K562 (cell line): ENCODE data around the gene SEPTIN12. TPM values are rescaled to one million over a fixed set of nuclear protein-coding genes. Genes with fewer than 3 reads are reported as not detected.

ENCODE experiments used
- ESRRA ChIP-seq: fragments of 450-650 bp; IDR thresholded peaks from 2 replicates; pipeline ENCODE4 v1.6.1; 2014; ENCODE audit warnings: low read depth, mild to moderate bottlenecking, moderate library complexity, borderline replicate concordance
- GTF2B ChIP-seq: IDR thresholded peaks from 2 replicates; pipeline ENCODE4 v1.6.1; 2011; ENCODE audit not compliant: insufficient read length; ENCODE audit errors: extremely low read depth
- KDM2B ChIP-seq: fragments of 250-450 bp; sonication (Bioruptor Pico); IDR thresholded peaks from 2 replicates; pipeline ENCODE4 v1.8.0; 2021; ENCODE audit warnings: mild to moderate bottlenecking, moderate library complexity
- NR4A1 ChIP-seq, 2 experiments: fragments of 250-450 bp in 1 of 2; fragments of 450-650 bp in 1 of 2; sonication (Bioruptor Pico) in 1 of 2; IDR thresholded peaks; 2 replicates each; pipeline versions ENCODE4 v1.4.0 to v1.6.1; 2016 to 2020; ENCODE audit warnings: mild to moderate bottlenecking in 2 of 2, missing compliant biosample characterization in 1 of 2, missing genetic modification characterization in 1 of 2, moderate library complexity in 1 of 2
- PHB2 ChIP-seq: fragments of 450-650 bp; IDR thresholded peaks from 2 replicates; pipeline ENCODE4 v1.6.1; 2017; ENCODE audit warnings: low read depth
- RB1 ChIP-seq: fragments of 450-650 bp; IDR thresholded peaks from 2 replicates; pipeline ENCODE4 v1.6.1; 2017; ENCODE audit warnings: low read depth, mild to moderate bottlenecking
- SREBF2 ChIP-seq: sonication (generic); formaldehyde crosslinking; IDR thresholded peaks from 2 replicates; pipeline ENCODE4 v1.4.0; 2020; ENCODE audit warnings: mild to moderate bottlenecking, missing genetic modification reagents
- VEZF1 ChIP-seq: fragments of 200-800 bp; sonication (Bioruptor generic); IDR thresholded peaks from 2 replicates; pipeline ENCODE4 v1.6.1; 2017; ENCODE audit warnings: missing genetic modification characterization, missing compliant biosample characterization
- ZFP1 ChIP-seq: fragments of 450-650 bp; formaldehyde crosslinking; IDR thresholded peaks from 2 replicates; pipeline ENCODE4 v1.4.0; 2020; ENCODE audit warnings: mild to moderate bottlenecking, mixed read lengths
- polyA plus RNA-seq, 8 experiments: library from polyadenylated mRNA; depleted of rRNA in 4 of 8; stranded (reverse) in 5 of 8; unstranded in 3 of 8; fragments of >200 nt; fragmentation: Nextera tagmentation in 2 of 8; fragmentation: Illumina TruSeq in 1 of 8; extraction: Ambion mirVana in 2 of 8; extraction: Trizol in 1 of 8; gene quantifications; 2 replicates each; pipeline versions ENCODE4 v1.2.1 to v1.2.3, GENCODE V29; 2011 to 2014; ENCODE audit warnings: inconsistent platforms in 1 of 8, missing spikeins in 1 of 8
- total RNA-seq, 7 experiments: library from RNA; depleted of rRNA in 6 of 7; stranded (reverse); fragments of >200 nt in 6 of 7; fragmentation: Illumina TruSeq in 2 of 7; extraction: Trizol in 2 of 7; gene quantifications; 2 replicates each; pipeline versions ENCODE4 v1.2.1 to v1.2.3, GENCODE V29; 2011 to 2021; ENCODE audit warnings: low replicate concordance in 1 of 7
- TF ChIP-seq, protein P1 (sequence below): fragments of 200-600 bp; sonication (generic); IDR thresholded peaks from one replicate; pipeline ENCODE4 v1.6.1; 2012; ENCODE audit warnings: mild to moderate bottlenecking, low read depth, low read length, inconsistent platforms

Gene SEPTIN12
- total and polyA plus RNA-seq, 9 of the 15 experiments (the other 6 are each of a cell fraction or from before 2014, with no cell fraction given), result not detected

DNA sequence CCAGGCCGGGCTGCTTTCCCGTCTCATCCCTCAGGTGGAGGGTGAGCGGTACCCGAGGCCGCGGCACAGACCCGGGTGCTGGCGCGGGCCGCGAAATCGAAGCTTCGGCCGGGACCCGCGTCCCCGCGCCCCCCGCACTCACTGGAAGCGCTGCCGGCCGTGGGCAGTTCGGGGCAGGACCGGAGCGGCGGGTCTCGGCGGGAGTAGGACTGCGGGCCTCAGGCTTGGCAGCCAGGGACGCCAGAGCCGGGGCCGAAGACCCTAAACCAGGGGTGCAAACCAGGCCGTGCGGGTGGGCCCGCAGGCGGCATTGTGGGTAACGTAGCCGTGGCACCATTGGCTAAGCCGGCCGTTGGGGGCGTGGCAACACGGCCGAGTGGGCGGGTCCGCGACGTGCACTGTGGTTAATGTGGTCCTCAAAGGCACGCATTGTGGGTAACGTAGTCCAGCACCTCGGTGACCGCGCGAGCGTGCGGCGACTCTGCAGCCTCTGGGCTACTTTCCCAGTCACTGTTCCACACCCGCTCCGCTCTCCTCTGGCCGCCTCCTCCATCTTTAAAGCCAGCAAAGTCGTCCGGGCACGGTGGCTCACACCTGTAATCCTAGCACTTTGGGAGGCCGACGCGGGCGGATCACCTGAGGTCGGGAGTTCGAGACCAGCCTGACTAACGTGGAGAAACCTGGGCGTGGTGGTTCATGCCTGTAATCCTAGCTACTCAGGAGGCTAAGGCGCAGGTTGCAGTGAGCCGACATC, 21.1 kb downstream of the SEPTIN12 start, which contains the start of gene ZNF500 (continued):
- TF ChIP-seq, protein P1, sequence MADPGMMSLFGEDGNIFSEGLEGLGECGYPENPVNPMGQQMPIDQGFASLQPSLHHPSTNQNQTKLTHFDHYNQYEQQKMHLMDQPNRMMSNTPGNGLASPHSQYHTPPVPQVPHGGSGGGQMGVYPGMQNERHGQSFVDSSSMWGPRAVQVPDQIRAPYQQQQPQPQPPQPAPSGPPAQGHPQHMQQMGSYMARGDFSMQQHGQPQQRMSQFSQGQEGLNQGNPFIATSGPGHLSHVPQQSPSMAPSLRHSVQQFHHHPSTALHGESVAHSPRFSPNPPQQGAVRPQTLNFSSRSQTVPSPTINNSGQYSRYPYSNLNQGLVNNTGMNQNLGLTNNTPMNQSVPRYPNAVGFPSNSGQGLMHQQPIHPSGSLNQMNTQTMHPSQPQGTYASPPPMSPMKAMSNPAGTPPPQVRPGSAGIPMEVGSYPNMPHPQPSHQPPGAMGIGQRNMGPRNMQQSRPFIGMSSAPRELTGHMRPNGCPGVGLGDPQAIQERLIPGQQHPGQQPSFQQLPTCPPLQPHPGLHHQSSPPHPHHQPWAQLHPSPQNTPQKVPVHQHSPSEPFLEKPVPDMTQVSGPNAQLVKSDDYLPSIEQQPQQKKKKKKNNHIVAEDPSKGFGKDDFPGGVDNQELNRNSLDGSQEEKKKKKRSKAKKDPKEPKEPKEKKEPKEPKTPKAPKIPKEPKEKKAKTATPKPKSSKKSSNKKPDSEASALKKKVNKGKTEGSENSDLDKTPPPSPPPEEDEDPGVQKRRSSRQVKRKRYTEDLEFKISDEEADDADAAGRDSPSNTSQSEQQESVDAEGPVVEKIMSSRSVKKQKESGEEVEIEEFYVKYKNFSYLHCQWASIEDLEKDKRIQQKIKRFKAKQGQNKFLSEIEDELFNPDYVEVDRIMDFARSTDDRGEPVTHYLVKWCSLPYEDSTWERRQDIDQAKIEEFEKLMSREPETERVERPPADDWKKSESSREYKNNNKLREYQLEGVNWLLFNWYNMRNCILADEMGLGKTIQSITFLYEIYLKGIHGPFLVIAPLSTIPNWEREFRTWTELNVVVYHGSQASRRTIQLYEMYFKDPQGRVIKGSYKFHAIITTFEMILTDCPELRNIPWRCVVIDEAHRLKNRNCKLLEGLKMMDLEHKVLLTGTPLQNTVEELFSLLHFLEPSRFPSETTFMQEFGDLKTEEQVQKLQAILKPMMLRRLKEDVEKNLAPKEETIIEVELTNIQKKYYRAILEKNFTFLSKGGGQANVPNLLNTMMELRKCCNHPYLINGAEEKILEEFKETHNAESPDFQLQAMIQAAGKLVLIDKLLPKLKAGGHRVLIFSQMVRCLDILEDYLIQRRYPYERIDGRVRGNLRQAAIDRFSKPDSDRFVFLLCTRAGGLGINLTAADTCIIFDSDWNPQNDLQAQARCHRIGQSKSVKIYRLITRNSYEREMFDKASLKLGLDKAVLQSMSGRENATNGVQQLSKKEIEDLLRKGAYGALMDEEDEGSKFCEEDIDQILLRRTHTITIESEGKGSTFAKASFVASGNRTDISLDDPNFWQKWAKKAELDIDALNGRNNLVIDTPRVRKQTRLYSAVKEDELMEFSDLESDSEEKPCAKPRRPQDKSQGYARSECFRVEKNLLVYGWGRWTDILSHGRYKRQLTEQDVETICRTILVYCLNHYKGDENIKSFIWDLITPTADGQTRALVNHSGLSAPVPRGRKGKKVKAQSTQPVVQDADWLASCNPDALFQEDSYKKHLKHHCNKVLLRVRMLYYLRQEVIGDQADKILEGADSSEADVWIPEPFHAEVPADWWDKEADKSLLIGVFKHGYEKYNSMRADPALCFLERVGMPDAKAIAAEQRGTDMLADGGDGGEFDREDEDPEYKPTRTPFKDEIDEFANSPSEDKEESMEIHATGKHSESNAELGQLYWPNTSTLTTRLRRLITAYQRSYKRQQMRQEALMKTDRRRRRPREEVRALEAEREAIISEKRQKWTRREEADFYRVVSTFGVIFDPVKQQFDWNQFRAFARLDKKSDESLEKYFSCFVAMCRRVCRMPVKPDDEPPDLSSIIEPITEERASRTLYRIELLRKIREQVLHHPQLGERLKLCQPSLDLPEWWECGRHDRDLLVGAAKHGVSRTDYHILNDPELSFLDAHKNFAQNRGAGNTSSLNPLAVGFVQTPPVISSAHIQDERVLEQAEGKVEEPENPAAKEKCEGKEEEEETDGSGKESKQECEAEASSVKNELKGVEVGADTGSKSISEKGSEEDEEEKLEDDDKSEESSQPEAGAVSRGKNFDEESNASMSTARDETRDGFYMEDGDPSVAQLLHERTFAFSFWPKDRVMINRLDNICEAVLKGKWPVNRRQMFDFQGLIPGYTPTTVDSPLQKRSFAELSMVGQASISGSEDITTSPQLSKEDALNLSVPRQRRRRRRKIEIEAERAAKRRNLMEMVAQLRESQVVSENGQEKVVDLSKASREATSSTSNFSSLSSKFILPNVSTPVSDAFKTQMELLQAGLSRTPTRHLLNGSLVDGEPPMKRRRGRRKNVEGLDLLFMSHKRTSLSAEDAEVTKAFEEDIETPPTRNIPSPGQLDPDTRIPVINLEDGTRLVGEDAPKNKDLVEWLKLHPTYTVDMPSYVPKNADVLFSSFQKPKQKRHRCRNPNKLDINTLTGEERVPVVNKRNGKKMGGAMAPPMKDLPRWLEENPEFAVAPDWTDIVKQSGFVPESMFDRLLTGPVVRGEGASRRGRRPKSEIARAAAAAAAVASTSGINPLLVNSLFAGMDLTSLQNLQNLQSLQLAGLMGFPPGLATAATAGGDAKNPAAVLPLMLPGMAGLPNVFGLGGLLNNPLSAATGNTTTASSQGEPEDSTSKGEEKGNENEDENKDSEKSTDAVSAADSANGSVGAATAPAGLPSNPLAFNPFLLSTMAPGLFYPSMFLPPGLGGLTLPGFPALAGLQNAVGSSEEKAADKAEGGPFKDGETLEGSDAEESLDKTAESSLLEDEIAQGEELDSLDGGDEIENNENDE, result no peak
- TF ChIP-seq SREBF2 (CRISPR knock-in tag) (no peak), RB1 (peak; percentile 68; the same call in 1 of the 2 replicates), ZFP1 (CRISPR knock-in tag) (no peak), VEZF1 (CRISPR knock-in tag) (peak; percentile 65), GTF2B (no peak), KDM2B (CRISPR knock-in tag) (no peak), PHB2 (no peak), NR4A1 (CRISPR knock-in tag; IDR thresholded peaks at IDR 0.05) (no peak), NR4A1 (tag; IDR thresholded peaks at IDR 0.05) (no peak), ESRRA (peak; percentile 97)
